MM.1S (cell line): ENCODE data around the gene BRD1.

Source experiments
- DNase-seq: peaks from one replicate; pipeline ENCODE4 v3.0.0-alpha.2; 2015
- H2AFZ ChIP-seq: fragments of 300-600 bp; sonication (generic); 2 replicates; pipeline ENCODE4 v1.6.0; 2016; ENCODE audit warnings: antibody characterized with exemption, low read length
- H3F3A ChIP-seq: fragments of 300-600 bp; sonication (generic); 2 replicates; pipeline ENCODE4 v1.6.1; 2016; ENCODE audit warnings: mild to moderate bottlenecking, antibody characterized with exemption, low read length, moderate library complexity, mixed read lengths; ENCODE audit not compliant: insufficient read depth
- H3K27ac ChIP-seq: fragments of 300-600 bp; sonication (generic); 2 replicates; pipeline ENCODE4 v1.5.1; 2016; ENCODE audit warnings: mild to moderate bottlenecking, low read length
- H3K27me3 ChIP-seq: fragments of 300-600 bp; sonication (generic); replicated peaks from 2 replicates; pipeline ENCODE4 v1.6.0; 2016; ENCODE audit warnings: low read length; ENCODE audit not compliant: insufficient read depth
- H3K36me3 ChIP-seq: fragments of 300-600 bp; sonication (generic); replicated peaks from 2 replicates; pipeline ENCODE4 v1.6.1; 2016; ENCODE audit warnings: mild to moderate bottlenecking, low read length, mixed read lengths; ENCODE audit not compliant: insufficient read depth
- H3K4me1 ChIP-seq: fragments of 300-600 bp; sonication (generic); 2 replicates; pipeline ENCODE4 v1.6.1; 2016; ENCODE audit warnings: low read length, mixed read lengths
- H3K4me2 ChIP-seq: fragments of 300-600 bp; sonication (generic); 2 replicates; pipeline ENCODE4 v1.6.0; 2016; ENCODE audit warnings: low read depth, low read length
- H3K4me3 ChIP-seq: fragments of 300-600 bp; sonication (generic); 2 replicates; pipeline ENCODE4 v1.5.1; 2016; ENCODE audit warnings: low read length, mixed read lengths
- H3K79me2 ChIP-seq: fragments of 300-600 bp; sonication (generic); 2 replicates; pipeline ENCODE4 v1.6.1; 2016; ENCODE audit warnings: mixed run types, low read length, mixed read lengths
- H3K9ac ChIP-seq: fragments of 300-600 bp; sonication (generic); 2 replicates; pipeline ENCODE4 v1.6.1; 2016; ENCODE audit warnings: low read length, mixed read lengths
- H3K9me2 ChIP-seq: fragments of 300-600 bp; sonication (generic); replicated peaks from 2 replicates; pipeline ENCODE4 v1.6.1; 2016; ENCODE audit warnings: mild to moderate bottlenecking, low read length, mixed read lengths; ENCODE audit not compliant: insufficient read depth
- H3K9me3 ChIP-seq: fragments of 300-600 bp; sonication (generic); replicated peaks from 2 replicates; pipeline ENCODE4 v1.6.1; 2016; ENCODE audit warnings: mild to moderate bottlenecking, low read length, mixed read lengths; ENCODE audit not compliant: insufficient read depth
- H4K20me1 ChIP-seq: fragments of 300-600 bp; sonication (generic); 2 replicates; pipeline ENCODE4 v1.6.1; 2016; ENCODE audit warnings: mild to moderate bottlenecking, low read length, moderate library complexity, mixed read lengths; ENCODE audit not compliant: insufficient read depth
- CTCF ChIP-seq: fragments of 300-600 bp; sonication (generic); IDR thresholded peaks from 2 replicates; pipeline ENCODE4 v1.5.1; 2016; ENCODE audit warnings: antibody characterized with exemption, low read length, mixed read lengths
- EZH2 ChIP-seq: fragments of 300-600 bp; sonication (generic); optimal IDR thresholded peaks from 2 replicates; pipeline ENCODE3; 2017; ENCODE audit warnings: low read depth, mild to moderate bottlenecking, antibody characterized with exemption, low read length, mixed read lengths
- EZH2phosphoT487 ChIP-seq: fragments of 300-600 bp; sonication (generic); IDR thresholded peaks from 2 replicates; pipeline ENCODE4 v1.6.1; 2018; ENCODE audit warnings: antibody characterized with exemption, low read length

The BRD1 gene

DNA sequence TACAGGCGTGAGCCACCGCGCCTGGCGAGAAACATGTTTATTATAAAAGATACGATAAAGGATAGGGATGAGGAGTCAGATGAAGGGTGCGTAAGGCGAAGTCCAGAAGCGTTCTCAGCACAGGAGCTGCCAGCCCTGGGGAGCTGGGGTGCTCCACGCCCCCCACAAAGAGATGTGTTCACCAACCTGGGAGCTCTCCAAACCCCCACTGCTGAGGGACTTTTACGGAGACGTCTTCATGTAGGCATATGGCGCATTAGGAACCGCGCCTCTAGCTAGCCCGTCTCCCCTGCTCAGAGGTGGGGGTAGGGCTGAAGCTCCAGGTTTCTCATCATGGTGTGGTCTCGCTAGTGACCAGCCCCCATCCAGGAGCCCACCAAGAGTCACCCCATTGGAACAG, 17.6 kb upstream of the BRD1 start:
- Histone ChIP-seq H3K9ac (no peak overlapping the region), H3K4me2 (no peak overlapping the region), H3K4me3 (no peak overlapping the region), H3K27ac (no peak overlapping the region), H4K20me1 (no peaks in the 10 kb centered on the region), H3K9me2 (no peaks in the 10 kb centered on the region), H3K79me2 (no peaks in the 10 kb centered on the region), H2AFZ (no peak overlapping the region), H3K36me3 (no peaks in the 10 kb centered on the region), H3K27me3 (peaks cover 42% of the 10 kb centered on the region), H3K9me3 (no peaks in the 10 kb centered on the region), H3K4me1 (no peaks in the 10 kb centered on the region), H3F3A (no peaks in the 10 kb centered on the region)
- TF ChIP-seq EZH2phosphoT487 (no peak), CTCF (no peak), EZH2 (no peak)
- DNase-seq = no peak

DNA sequence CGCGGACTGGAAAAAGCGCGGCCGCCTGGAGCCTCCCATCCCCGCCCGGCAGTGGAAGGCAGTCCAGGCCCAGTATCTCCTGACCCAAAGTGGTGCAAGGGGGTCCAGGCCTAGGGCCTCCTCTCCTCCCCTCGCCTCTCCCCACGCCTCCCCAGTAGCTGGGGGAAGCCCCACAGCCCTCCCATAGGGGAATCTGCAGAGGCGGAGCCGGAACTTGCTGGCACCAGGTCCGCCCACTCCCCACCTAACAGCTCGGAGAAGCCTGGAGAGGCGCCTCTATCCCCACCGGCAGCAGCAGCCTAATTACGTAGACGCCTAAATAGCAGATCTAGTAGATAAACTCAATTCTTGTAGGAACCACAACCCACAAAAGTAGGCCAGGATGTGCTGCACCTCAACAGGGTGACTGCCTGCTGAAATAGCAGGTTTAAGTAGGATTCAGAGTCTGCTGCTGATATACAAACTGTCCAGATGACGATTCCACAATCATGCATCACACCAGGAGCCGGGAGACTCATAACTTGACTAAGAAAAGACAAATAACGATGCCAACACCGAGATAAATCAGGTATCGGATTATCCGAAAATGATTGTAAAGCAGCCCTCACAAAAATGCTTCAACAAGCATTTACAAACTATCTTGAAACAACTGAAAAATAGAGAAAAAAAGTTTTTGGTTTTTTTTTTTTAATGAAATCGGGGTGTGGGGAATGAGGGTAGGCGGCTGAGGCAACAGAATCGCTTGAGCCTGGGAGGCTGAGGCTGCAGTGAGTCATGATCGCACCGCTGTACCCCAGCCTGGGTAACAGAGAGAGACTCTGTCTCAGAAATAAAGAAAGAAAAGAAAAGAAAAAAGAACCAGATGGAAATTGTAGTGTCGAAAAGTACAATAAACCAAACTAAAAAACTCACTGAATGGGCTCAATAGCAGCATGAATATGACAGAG, 11.4 kb upstream of the BRD1 start:
- no peaks in the 10 kb centered on the region for H3K79me2 ChIP-seq
- no peak overlapping the region for H3K9ac ChIP-seq
- no peak overlapping the region for H3K4me2 ChIP-seq
- TF ChIP-seq EZH2 = no peak
- no peak for TF ChIP-seq CTCF
- TF ChIP-seq EZH2phosphoT487 = no peak
- no peak overlapping the region for H2AFZ ChIP-seq
- H3K4me3 ChIP-seq = no peak overlapping the region
- H3K27ac ChIP-seq = no peak overlapping the region
- H3K27me3 ChIP-seq = peaks cover 7% of the 10 kb centered on the region
- H3K9me2 ChIP-seq = no peaks in the 10 kb centered on the region
- no peaks in the 10 kb centered on the region for H3K36me3 ChIP-seq
- H3F3A ChIP-seq = no peaks in the 10 kb centered on the region
- DNase-seq = no peak
- H3K9me3 ChIP-seq = no peaks in the 10 kb centered on the region
- H3K4me1 ChIP-seq = no peaks in the 10 kb centered on the region
- H4K20me1 ChIP-seq = no peaks in the 10 kb centered on the region

DNA sequence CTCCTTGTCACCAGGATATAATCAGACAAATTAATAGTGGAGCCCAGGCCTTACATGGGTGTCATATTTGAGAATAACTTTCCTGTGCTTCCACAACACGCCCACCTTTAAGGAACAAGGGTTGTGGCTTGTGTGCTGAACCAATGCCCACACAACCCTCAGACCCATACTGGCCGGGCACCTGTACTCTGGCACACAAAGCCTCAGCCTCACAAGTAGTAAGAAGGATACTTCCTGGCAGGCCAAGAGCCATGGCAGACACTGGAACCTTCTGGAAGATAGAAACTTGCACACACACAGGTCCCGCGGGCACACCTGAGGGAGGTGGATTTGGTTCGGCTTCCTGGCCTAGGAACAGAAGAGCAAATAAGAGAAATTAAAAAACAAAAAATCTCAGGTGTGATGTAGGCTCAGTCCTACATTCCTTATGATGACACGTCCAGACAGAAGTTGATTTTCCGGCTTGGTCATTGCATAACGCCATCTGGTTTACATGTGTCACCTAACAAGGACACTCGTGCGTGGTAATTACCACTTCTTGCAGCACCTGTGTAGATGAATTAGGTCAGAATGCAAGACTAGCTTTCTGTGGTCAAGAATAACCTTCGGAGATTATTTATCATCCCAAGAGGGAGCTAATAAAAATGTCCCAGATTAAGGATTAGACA, 5.8 kb upstream of the BRD1 start:
- H3K36me3 ChIP-seq = no peaks in the 10 kb centered on the region
- no peak overlapping the region for H3K27ac ChIP-seq
- no peak overlapping the region for H2AFZ ChIP-seq
- no peak overlapping the region for H3K9ac ChIP-seq
- no peaks in the 10 kb centered on the region for H4K20me1 ChIP-seq
- no peaks in the 10 kb centered on the region for H3K79me2 ChIP-seq
- H3F3A ChIP-seq = no peaks in the 10 kb centered on the region
- no peak overlapping the region for H3K4me2 ChIP-seq
- no peak for TF ChIP-seq CTCF
- no peak for TF ChIP-seq EZH2phosphoT487
- TF ChIP-seq EZH2 = no peak
- DNase-seq = no peak
- H3K4me1 ChIP-seq = no peaks in the 10 kb centered on the region
- H3K27me3 ChIP-seq = no peaks in the 10 kb centered on the region
- no peaks in the 10 kb centered on the region for H3K9me2 ChIP-seq
- no peak overlapping the region for H3K4me3 ChIP-seq
- H3K9me3 ChIP-seq = no peaks in the 10 kb centered on the region
